ENCODE data around the gene GLYATL2. TPM values are rescaled to one million over a fixed set of nuclear protein-coding genes. Genes with fewer than 3 reads are reported as not detected.

Gene GLYATL2
- total RNA-seq, 2 donors from 2014 or later, result not detected

GRCh38 chr11:58830673-58831301, 13.7 kb downstream of the GLYATL2 start:
- H3K9me3 Mint-ChIP-seq, result no peaks in the 10 kb centered on the region
- no peaks in the 10 kb centered on the region for H3K4me1 Mint-ChIP-seq
- no peak overlapping the region for H3K27ac Mint-ChIP-seq
- H3K27me3 Mint-ChIP-seq, result peaks cover 12% of the 10 kb centered on the region
- no peaks in the 10 kb centered on the region for H3K36me3 Mint-ChIP-seq (ENCODE audit: low read depth)
- ATAC-seq (replicated peaks), result no peak
- H3K4me3 Mint-ChIP-seq, result no peak overlapping the region

DNA sequence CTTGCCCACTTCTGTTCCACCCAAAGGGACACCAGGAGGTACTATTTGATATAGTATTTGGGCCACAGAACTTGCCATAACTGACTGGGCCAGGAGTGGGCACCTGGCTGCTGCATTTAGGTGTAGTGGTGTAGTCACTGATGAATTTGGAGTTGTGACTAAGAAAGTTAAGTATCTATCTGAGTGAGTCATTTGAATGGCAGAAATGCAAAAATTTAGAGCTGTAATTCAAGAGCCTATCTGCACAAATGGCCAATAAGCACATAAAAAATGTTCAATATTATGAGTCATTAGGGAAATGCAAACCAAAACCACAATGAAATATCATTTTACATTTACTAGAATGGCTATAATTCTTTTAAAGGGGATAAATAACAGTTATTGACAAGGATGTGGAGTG, 14.7 kb downstream of the GLYATL2 start:
- peak; percentile 29 for ATAC-seq (replicated peaks)
- H3K27me3 Mint-ChIP-seq, result peaks cover 12% of the 10 kb centered on the region
- H3K4me3 Mint-ChIP-seq, result no peak overlapping the region
- H3K27ac Mint-ChIP-seq, result no peak overlapping the region
- H3K4me1 Mint-ChIP-seq, result no peaks in the 10 kb centered on the region
- no peaks in the 10 kb centered on the region for H3K36me3 Mint-ChIP-seq (ENCODE audit: low read depth)
- H3K9me3 Mint-ChIP-seq, result no peaks in the 10 kb centered on the region

GRCh38 chr11:58813693-58814092, 30.8 kb downstream of the GLYATL2 start:
- H3K4me1 Mint-ChIP-seq, result no peaks in the 10 kb centered on the region
- no peak for ATAC-seq (replicated peaks)
- H3K9me3 Mint-ChIP-seq, result peaks cover 11% of the 10 kb centered on the region
- H3K27ac Mint-ChIP-seq, result no peak overlapping the region
- peaks cover 15% of the 10 kb centered on the region for H3K27me3 Mint-ChIP-seq
- H3K4me3 Mint-ChIP-seq, result no peak overlapping the region
- no peaks in the 10 kb centered on the region for H3K36me3 Mint-ChIP-seq (ENCODE audit: low read depth)

GRCh38 chr11:58811499-58811898, 33.0 kb downstream of the GLYATL2 start:
- no peaks in the 10 kb centered on the region for H3K36me3 Mint-ChIP-seq (ENCODE audit: low read depth)
- ATAC-seq (replicated peaks), result no peak
- no peak overlapping the region for H3K4me3 Mint-ChIP-seq
- H3K27me3 Mint-ChIP-seq, result peaks cover 12% of the 10 kb centered on the region
- H3K27ac Mint-ChIP-seq, result no peak overlapping the region
- peaks cover 5% of the 10 kb centered on the region for H3K9me3 Mint-ChIP-seq
- no peaks in the 10 kb centered on the region for H3K4me1 Mint-ChIP-seq

DNA sequence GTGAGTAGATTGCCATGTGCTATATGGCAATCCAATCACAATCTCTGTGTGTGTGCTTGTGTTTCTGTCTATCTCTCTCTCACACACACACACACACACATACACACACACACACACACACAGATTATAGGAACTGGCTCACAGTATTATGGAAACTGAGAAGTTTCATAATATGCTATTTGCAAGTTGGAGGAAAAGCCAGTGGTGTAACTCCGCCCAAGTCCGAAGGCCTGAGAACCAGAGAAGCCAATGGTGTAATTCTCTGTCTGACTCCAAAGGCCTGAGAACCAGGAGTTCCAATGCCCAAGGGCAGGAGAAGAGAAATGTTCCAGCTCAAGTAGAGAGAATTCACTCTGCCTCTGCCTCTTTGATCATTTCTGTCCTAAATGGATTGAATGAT, 37.2 kb downstream of the GLYATL2 start:
- Mint-ChIP-seq H3K4me3 (no peak overlapping the region), H3K27ac (no peak overlapping the region), H3K27me3 (peaks cover 19% of the 10 kb centered on the region), H3K4me1 (no peaks in the 10 kb centered on the region), H3K9me3 (no peaks in the 10 kb centered on the region), H3K36me3 (ENCODE audit: low read depth) (no peaks in the 10 kb centered on the region)
- no peak for ATAC-seq (replicated peaks)

- no peak for ATAC-seq (replicated peaks)
- no peaks in the 10 kb centered on the region for H3K9me3 Mint-ChIP-seq
- no peak overlapping the region for H3K4me3 Mint-ChIP-seq
- no peaks in the 10 kb centered on the region for H3K4me1 Mint-ChIP-seq
- no peaks in the 10 kb centered on the region for H3K36me3 Mint-ChIP-seq (ENCODE audit: low read depth)
- H3K27me3 Mint-ChIP-seq, result peaks cover 17% of the 10 kb centered on the region
- H3K27ac Mint-ChIP-seq, result no peak overlapping the region
Measured at GRCh38 chr11:58805065-58805464, 39.4 kb downstream of the GLYATL2 start.

- Mint-ChIP-seq H3K27me3 (peaks cover 22% of the 10 kb centered on the region), H3K9me3 (no peaks in the 10 kb centered on the region), H3K4me3 (no peak overlapping the region), H3K27ac (no peak overlapping the region), H3K36me3 (ENCODE audit: low read depth) (no peaks in the 10 kb centered on the region), H3K4me1 (no peaks in the 10 kb centered on the region)
- ATAC-seq (replicated peaks), result peak; percentile 75
Measured at GRCh38 chr11:58801974-58802545, 42.4 kb downstream of the GLYATL2 start.

DNA sequence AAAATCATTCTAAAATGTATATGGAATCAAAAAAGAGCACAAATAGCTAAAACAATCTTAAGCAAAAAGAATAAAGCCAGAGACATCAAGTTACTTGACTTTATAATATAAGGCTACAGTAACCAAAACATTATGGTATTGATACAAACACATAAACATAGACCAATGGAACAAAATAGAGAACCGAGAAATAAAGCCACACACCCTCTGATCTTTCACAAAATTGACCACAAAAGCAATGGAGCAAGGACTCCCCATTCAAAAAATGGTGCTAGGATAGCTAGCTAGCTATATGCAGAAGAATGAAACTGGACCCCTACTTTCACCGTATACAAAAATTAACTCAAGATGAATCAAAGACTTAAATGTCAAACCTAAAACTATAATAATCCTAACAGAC, 43.2 kb downstream of the GLYATL2 start:
- H3K27me3 Mint-ChIP-seq, result peaks cover 28% of the 10 kb centered on the region
- no peak overlapping the region for H3K27ac Mint-ChIP-seq
- H3K4me1 Mint-ChIP-seq, result no peaks in the 10 kb centered on the region
- no peaks in the 10 kb centered on the region for H3K36me3 Mint-ChIP-seq (ENCODE audit: low read depth)
- no peaks in the 10 kb centered on the region for H3K9me3 Mint-ChIP-seq
- ATAC-seq (replicated peaks), result no peak
- no peak overlapping the region for H3K4me3 Mint-ChIP-seq

DNA sequence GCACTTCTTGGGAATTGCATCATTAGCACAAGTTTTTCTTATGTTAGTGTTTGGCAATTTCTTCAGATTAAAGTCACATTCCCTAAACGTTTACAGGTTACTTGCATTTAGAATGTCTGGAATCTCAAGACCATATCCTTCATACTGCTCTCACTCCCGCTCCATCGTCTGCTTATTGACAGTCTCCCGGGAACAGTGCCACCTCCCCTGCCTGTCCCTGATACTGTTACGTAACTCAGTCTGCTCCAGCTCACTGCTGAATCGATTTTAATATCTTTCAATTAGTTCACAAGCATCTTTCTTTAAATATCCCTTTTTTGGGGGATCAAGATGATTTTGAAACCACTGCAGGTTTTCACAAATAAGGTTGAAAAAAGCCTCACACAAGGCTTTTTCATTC, 48.2 kb downstream of the GLYATL2 start:
- Mint-ChIP-seq H3K4me1 (no peaks in the 10 kb centered on the region), H3K4me3 (no peak overlapping the region), H3K9me3 (no peaks in the 10 kb centered on the region), H3K27me3 (peaks cover 30% of the 10 kb centered on the region), H3K27ac (no peak overlapping the region), H3K36me3 (ENCODE audit: low read depth) (no peaks in the 10 kb centered on the region)
- no peak for ATAC-seq (replicated peaks)

DNA sequence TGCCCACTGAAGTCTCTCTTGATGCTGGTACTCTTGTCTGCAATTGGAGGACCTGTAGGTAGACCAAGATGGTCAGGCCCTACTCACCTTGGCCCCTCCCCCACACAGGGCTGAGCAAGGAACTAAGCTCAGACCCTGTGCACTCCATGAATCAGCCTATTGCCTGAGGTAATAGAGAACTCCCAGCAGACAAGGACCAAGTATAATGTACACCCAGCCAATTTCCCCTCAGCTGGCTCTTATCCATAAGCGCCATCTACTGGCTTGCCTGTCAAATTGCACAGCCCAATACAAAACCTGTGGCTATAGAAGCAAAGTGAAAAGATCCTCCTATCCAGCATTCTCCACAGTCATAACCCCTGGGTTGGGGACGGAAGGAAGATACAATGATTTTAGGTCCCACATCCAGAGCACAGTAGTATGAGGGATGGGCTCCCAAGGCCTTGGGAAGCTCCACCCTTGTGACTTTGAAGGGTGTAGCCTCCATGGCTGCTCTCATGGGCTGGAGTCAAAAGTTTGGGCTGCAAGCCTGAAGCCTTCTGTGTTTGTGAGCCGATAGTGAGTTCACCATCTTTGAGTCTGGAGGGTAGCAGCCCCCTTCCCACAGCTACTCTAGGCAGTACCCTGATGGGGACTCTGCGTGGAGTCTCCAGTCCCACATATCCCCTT, 56.0 kb downstream of the GLYATL2 start:
- ATAC-seq (replicated peaks), result peak; percentile 76
- H3K36me3 Mint-ChIP-seq (ENCODE audit: low read depth), result no peaks in the 10 kb centered on the region
- no peaks in the 10 kb centered on the region for H3K4me1 Mint-ChIP-seq
- H3K27me3 Mint-ChIP-seq, result peaks cover 16% of the 10 kb centered on the region
- no peaks in the 10 kb centered on the region for H3K9me3 Mint-ChIP-seq
- H3K4me3 Mint-ChIP-seq, result no peak overlapping the region
- H3K27ac Mint-ChIP-seq, result no peak overlapping the region

DNA sequence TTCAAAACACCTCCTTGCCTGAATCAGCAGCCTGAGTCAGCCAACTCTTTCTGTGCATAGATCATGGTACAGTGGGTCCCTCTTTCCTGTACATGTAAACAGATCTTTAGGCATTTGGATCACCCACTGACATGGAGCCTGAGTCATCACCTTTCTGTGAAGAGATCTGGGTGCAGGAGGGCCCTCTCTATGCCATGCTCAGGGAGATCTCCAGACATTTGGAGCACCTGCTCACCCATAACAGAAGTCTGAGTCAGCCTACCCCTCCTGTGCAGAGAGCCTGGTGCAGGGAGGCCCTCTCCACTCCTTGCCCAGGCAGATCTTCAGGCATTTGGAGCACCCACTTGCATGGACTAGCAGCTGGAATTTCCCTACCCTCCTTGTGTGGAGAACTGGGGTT, 56.6 kb downstream of the GLYATL2 start:
- ATAC-seq (replicated peaks), result peak; percentile 39
- Mint-ChIP-seq H3K36me3 (ENCODE audit: low read depth) (no peaks in the 10 kb centered on the region), H3K4me1 (no peaks in the 10 kb centered on the region)

GRCh38 chr11:58786693-58787092, 57.8 kb downstream of the GLYATL2 start:
- Mint-ChIP-seq H3K9me3 (no peaks in the 10 kb centered on the region), H3K4me3 (no peak overlapping the region), H3K27ac (no peak overlapping the region), H3K4me1 (no peaks in the 10 kb centered on the region), H3K36me3 (ENCODE audit: low read depth) (no peaks in the 10 kb centered on the region), H3K27me3 (peaks cover 13% of the 10 kb centered on the region)
- no peak for ATAC-seq (replicated peaks)

More for the DNA sequence above, 56.6 kb downstream of the GLYATL2 start:
- H3K27me3 Mint-ChIP-seq, result peaks cover 13% of the 10 kb centered on the region
- H3K27ac Mint-ChIP-seq, result no peak overlapping the region
- no peaks in the 10 kb centered on the region for H3K9me3 Mint-ChIP-seq
- H3K4me3 Mint-ChIP-seq, result no peak overlapping the region

GRCh38 chr11:58784995-58785394, 59.5 kb downstream of the GLYATL2 start:
- ATAC-seq (replicated peaks), result no peak
- Mint-ChIP-seq H3K27ac (no peak overlapping the region), H3K9me3 (no peaks in the 10 kb centered on the region), H3K4me3 (no peak overlapping the region), H3K4me1 (no peaks in the 10 kb centered on the region), H3K36me3 (ENCODE audit: low read depth) (no peaks in the 10 kb centered on the region), H3K27me3 (peaks cover 3% of the 10 kb centered on the region)

All from activated T-helper 17 cell treated with anti-CD3 and anti-CD28 coated beads, Interleukin-2, amount 50 U/mL, for 72 hours (primary cell).